Panc1 (cell line): ENCODE data around the gene POLG. TPM values are rescaled to one million over a fixed set of nuclear protein-coding genes. Genes with fewer than 3 reads are reported as not detected.

Experiments
- ATAC-seq: fragments of 200-7000 bp; cut with Tn5 transposase; 2 replicates; pipeline ENCODE4 v1.9.1; 2020; ENCODE audit warnings: mild to moderate bottlenecking, moderate library complexity
- BruUV-seq: library from RNA; stranded (reverse); fragments of 400-500 nt; replicated peaks from 2 replicates; lab custom pipeline; 2021; lab: Mats Ljungman, UMichigan
- CTCF ChIA-PET: fragments of 300-600 bp; sonication (Branson Sonifier 250); formaldehyde crosslinking; loops from one replicate; lab custom pipeline; 2022; ENCODE audit warnings: antibody characterized with exemption; lab: Charles Lee
- POLR2A ChIA-PET: fragments of 300-600 bp; sonication (Branson Sonifier 250); formaldehyde crosslinking; loops from one replicate; lab custom pipeline; 2022; ENCODE audit warnings: antibody characterized with exemption; lab: Charles Lee
- DNase-seq: peaks from one replicate; pipeline ENCODE4 v3.0.0-alpha.2; 2010; ENCODE audit warnings: low read depth, low spot score
- H3K27ac ChIP-seq: 2 replicates; pipeline ENCODE4 v1.5.1; 2011; ENCODE audit warnings: mild to moderate bottlenecking, low read length, inconsistent platforms
- H3K27me3 ChIP-seq: fragments of 200-500 bp; sonication (Bioruptor generic); 2 replicates; pipeline ENCODE4 v1.6.0; 2014; ENCODE audit warnings: low read length, inconsistent platforms; ENCODE audit not compliant: control insufficient read depth, insufficient read depth
- H3K36me3 ChIP-seq: fragments of 200-500 bp; sonication (Bioruptor generic); 2 replicates; pipeline ENCODE4 v1.5.1; 2014; ENCODE audit warnings: inconsistent platforms, mild to moderate bottlenecking, low read length, moderate library complexity; ENCODE audit not compliant: control insufficient read depth, insufficient read depth
- H3K4me1 ChIP-seq: 2 replicates; pipeline ENCODE4 v1.5.1; 2011; ENCODE audit warnings: inconsistent platforms, mild to moderate bottlenecking, low read length, moderate library complexity; ENCODE audit not compliant: control insufficient read depth, insufficient read depth
- H3K4me3 ChIP-seq, 2 experiments: 2 replicates each; pipeline ENCODE4 v1.5.1; 2011 to 2012; ENCODE audit warnings: low read depth in 2 of 2, low read length in 2 of 2, mild to moderate bottlenecking in 2 of 2, inconsistent platforms in 1 of 2, moderate library complexity in 1 of 2
- H3K9me3 ChIP-seq: fragments of 200-500 bp; sonication (Bioruptor generic); 2 replicates; pipeline ENCODE4 v1.5.1; 2014; ENCODE audit warnings: low read depth, mild to moderate bottlenecking, inconsistent platforms, low read length, moderate library complexity; ENCODE audit not compliant: control insufficient read depth, insufficient read depth
- POLR2AphosphoS5 ChIP-seq: IDR thresholded peaks from 2 replicates; pipeline ENCODE4 v1.6.1; 2012; ENCODE audit warnings: mild to moderate bottlenecking, low read depth, low read length, moderate library complexity
- SIN3A ChIP-seq: IDR thresholded peaks from 2 replicates; pipeline ENCODE4 v1.6.1; 2012; ENCODE audit warnings: low read depth, mild to moderate bottlenecking, low read length, moderate library complexity, borderline replicate concordance; ENCODE audit not compliant: insufficient read depth
- TCF7L2 ChIP-seq: IDR thresholded peaks from 2 replicates; pipeline ENCODE4 v1.6.1; 2011; ENCODE audit warnings: mild to moderate bottlenecking, low read depth, low read length, inconsistent platforms
- in situ Hi-C: cut with HindIII; loops from 2 replicates; pipeline ENCODE4 v1.10.0; 2016; ENCODE audit warnings: low sequenced_read_pairs, low pct_unique_long_range_greater_than_20kb
- intact Hi-C: fragments of 100-400 bp; cut with micrococcal nuclease; formaldehyde crosslinking; loops from one replicate; pipeline ENCODE4 v1.10.0; 2022; ENCODE audit not compliant: unreplicated experiment
- total RNA-seq: library from RNA; stranded (reverse); gene quantifications from one replicate; pipeline ENCODE4 v1.2.1, GENCODE V29; 2021; ENCODE audit not compliant: unreplicated experiment
- TF ChIP-seq, protein P1 (sequence below), 2 experiments: IDR thresholded peaks; 2 replicates each; pipeline ENCODE4 v1.6.1; 2011 to 2012; ENCODE audit warnings: low read depth in 2 of 2, control low read depth in 1 of 2, low read length in 1 of 2, mild to moderate bottlenecking in 1 of 2, moderate library complexity in 1 of 2; ENCODE audit not compliant: insufficient read depth in 1 of 2

POLG gene
- total RNA-seq, 1 experiment from 2014 or later = 95.2 TPM

GRCh38 chr15:89364741-89365450 is 30.3 kb upstream of the POLG start:
- no peak overlapping the region for H3K27ac ChIP-seq
- peaks cover 14% of the 10 kb centered on the region for H3K27me3 ChIP-seq
- H3K9me3 ChIP-seq = no peaks in the 10 kb centered on the region
- ChIA-PET POLR2A (no interaction called here), CTCF (interaction anchor here (0.6 to 1.0 kb wide), 3 partner anchors 8 to 60 kb away, joined by 3 to 7 read pairs (median 3); no protein-coding TSS in a partner anchor)
- intact Hi-C loops (no loop called here), in situ Hi-C loops (loop anchor here (5.0 kb wide), 1 partner anchor 72 kb away; no protein-coding TSS in a partner anchor)
- ATAC-seq = no peak
- TF ChIP-seq TCF7L2 (no peak), POLR2AphosphoS5 (no peak)
- TF ChIP-seq, protein P1, sequence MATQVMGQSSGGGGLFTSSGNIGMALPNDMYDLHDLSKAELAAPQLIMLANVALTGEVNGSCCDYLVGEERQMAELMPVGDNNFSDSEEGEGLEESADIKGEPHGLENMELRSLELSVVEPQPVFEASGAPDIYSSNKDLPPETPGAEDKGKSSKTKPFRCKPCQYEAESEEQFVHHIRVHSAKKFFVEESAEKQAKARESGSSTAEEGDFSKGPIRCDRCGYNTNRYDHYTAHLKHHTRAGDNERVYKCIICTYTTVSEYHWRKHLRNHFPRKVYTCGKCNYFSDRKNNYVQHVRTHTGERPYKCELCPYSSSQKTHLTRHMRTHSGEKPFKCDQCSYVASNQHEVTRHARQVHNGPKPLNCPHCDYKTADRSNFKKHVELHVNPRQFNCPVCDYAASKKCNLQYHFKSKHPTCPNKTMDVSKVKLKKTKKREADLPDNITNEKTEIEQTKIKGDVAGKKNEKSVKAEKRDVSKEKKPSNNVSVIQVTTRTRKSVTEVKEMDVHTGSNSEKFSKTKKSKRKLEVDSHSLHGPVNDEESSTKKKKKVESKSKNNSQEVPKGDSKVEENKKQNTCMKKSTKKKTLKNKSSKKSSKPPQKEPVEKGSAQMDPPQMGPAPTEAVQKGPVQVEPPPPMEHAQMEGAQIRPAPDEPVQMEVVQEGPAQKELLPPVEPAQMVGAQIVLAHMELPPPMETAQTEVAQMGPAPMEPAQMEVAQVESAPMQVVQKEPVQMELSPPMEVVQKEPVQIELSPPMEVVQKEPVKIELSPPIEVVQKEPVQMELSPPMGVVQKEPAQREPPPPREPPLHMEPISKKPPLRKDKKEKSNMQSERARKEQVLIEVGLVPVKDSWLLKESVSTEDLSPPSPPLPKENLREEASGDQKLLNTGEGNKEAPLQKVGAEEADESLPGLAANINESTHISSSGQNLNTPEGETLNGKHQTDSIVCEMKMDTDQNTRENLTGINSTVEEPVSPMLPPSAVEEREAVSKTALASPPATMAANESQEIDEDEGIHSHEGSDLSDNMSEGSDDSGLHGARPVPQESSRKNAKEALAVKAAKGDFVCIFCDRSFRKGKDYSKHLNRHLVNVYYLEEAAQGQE (IDR thresholded peaks at IDR 0.05; ENCODE audit: insufficient read depth in 1 of 2, low read depth in 2 of 2, low read length in 1 of 2) = peak; percentile 89 to 92
- no peaks in the 10 kb centered on the region for H3K36me3 ChIP-seq
- no peak overlapping the region for H3K4me3 ChIP-seq
- H3K4me1 ChIP-seq = peaks cover 3% of the 10 kb centered on the region; the same call in 1 of the 2 replicates
- no peak for DNase-seq
- BruUV-seq = no TSS peak

- BruUV-seq = no TSS peak
Observed at GRCh38 chr15:89364341-89364740, 29.7 kb upstream of the POLG start.

DNA sequence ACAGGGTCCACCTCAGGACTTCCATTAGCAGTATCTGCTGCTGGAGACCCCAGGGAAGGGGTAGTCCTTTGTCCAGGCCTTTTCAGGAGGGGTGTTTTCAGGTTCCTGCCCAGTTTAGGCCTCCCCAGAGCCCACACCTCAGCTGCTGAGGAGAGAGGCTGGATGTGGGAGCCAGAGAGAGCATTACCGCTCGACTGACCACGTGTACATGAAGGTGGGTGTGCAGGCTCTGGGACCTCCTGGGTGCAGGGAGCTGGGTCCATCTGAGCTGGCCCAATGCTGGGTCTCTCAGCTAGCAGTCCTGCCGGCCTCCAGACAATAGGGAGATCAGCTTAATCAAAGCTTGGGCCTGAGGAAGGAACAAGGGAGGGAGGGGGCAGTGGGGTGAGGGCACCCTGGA is 29.1 kb upstream of the POLG start:
- Histone ChIP-seq H3K27me3 (peaks cover 14% of the 10 kb centered on the region), H3K36me3 (no peaks in the 10 kb centered on the region), H3K9me3 (no peaks in the 10 kb centered on the region), H3K27ac (no peak overlapping the region), H3K4me3 (no peak overlapping the region), H3K4me1 (no peaks in the 10 kb centered on the region; the same call in 1 of the 2 replicates)
- DNase-seq (no peak), ATAC-seq (no peak)
- TF ChIP-seq SIN3A = no peak
- no peak for TF ChIP-seq TCF7L2
- TF ChIP-seq, protein P1 (IDR thresholded peaks at IDR 0.05; ENCODE audit: insufficient read depth in 1 of 2, low read depth in 2 of 2, low read length in 1 of 2) = no peak
- no peak for TF ChIP-seq POLR2AphosphoS5
- intact Hi-C loops (no loop called here), in situ Hi-C loops (loop anchor here (5.0 kb wide), 1 partner anchor 74 kb away; no protein-coding TSS in a partner anchor)
- POLR2A ChIA-PET = interaction anchor here (0.5 kb wide), 1 partner anchor 1571 kb away, joined by 3 read pairs; no protein-coding TSS in a partner anchor
- CTCF ChIA-PET = no interaction called here
- BruUV-seq = no TSS peak

More at GRCh38 chr15:89364341-89364740, 29.7 kb upstream of the POLG start:
- in situ Hi-C loops = loop anchor here (5.0 kb wide), 1 partner anchor 73 kb away; no protein-coding TSS in a partner anchor
- intact Hi-C loops = no loop called here
- ChIA-PET POLR2A (no interaction called here), CTCF (interaction anchor here (0.6 to 1.0 kb wide), 2 partner anchors 35 to 60 kb away, joined by 3 read pairs; no protein-coding TSS in a partner anchor)
- Histone ChIP-seq H3K9me3 (no peaks in the 10 kb centered on the region), H3K27me3 (peaks cover 14% of the 10 kb centered on the region), H3K36me3 (no peaks in the 10 kb centered on the region), H3K27ac (no peak overlapping the region), H3K4me1 (no peaks in the 10 kb centered on the region; the same call in 1 of the 2 replicates), H3K4me3 (no peak overlapping the region)
- TF ChIP-seq TCF7L2 (no peak), POLR2AphosphoS5 (no peak), SIN3A (no peak)
- DNase-seq (no peak), ATAC-seq (no peak)
